Calu3 (cell line): Measurements from ENCODE around the gene TAOK1. TPM values are rescaled to one million over a fixed set of nuclear protein-coding genes. Genes with fewer than 3 reads are reported as not detected.

Experiments
- BruUV-seq: library from RNA; stranded (reverse); fragments of 400-500 nt; replicated peaks from 2 replicates; lab custom pipeline; 2021; lab: Mats Ljungman, UMichigan
- CTCF ChIA-PET: fragments of 300-600 bp; sonication (Branson Sonifier 250); formaldehyde crosslinking; loops from one replicate; lab custom pipeline; 2022; ENCODE audit warnings: antibody characterized with exemption; lab: Charles Lee
- DNase-seq: peaks from one replicate; pipeline ENCODE4 v3.0.0; 2022
- H3K27ac Mint-ChIP-seq: one replicate; pipeline ENCODE4 v1.8.0; 2022; ENCODE audit warnings: mixed read lengths; ENCODE audit not compliant: unreplicated experiment
- H3K27me3 Mint-ChIP-seq: one replicate; pipeline ENCODE4 v1.8.0; 2022; ENCODE audit warnings: mixed read lengths; ENCODE audit not compliant: unreplicated experiment
- H3K36me3 Mint-ChIP-seq: one replicate; pipeline ENCODE4 v1.8.0; 2022; ENCODE audit warnings: mild to moderate bottlenecking, moderate library complexity, mixed read lengths; ENCODE audit not compliant: insufficient read depth, unreplicated experiment
- H3K4me1 Mint-ChIP-seq: one replicate; pipeline ENCODE4 v1.8.0; 2022; ENCODE audit warnings: mild to moderate bottlenecking, low read depth, mixed read lengths; ENCODE audit not compliant: unreplicated experiment
- H3K4me3 Mint-ChIP-seq: one replicate; pipeline ENCODE4 v1.8.0; 2022; ENCODE audit warnings: mild to moderate bottlenecking, low read depth, moderate library complexity, mixed read lengths; ENCODE audit not compliant: unreplicated experiment
- H3K9me3 Mint-ChIP-seq: one replicate; pipeline ENCODE4 v1.8.0; 2022; ENCODE audit warnings: low read depth, mixed read lengths; ENCODE audit not compliant: unreplicated experiment
- CTCF ChIP-seq: fragments of 200-600 bp; IDR thresholded peaks from one replicate; pipeline ENCODE4 v1.8.0; 2022; ENCODE audit warnings: antibody characterized with exemption; ENCODE audit not compliant: unreplicated experiment
- intact Hi-C: fragments of 100-400 bp; cut with micrococcal nuclease; formaldehyde crosslinking; loops from one replicate; pipeline ENCODE4 v1.10.0; 2022; ENCODE audit not compliant: unreplicated experiment
- total RNA-seq: library from RNA; stranded (reverse); gene quantifications from 2 replicates; pipeline ENCODE4 v1.2.3, GENCODE V29; 2022

The TAOK1 gene
- total RNA-seq, 1 experiment from 2014 or later: 78.1 TPM

DNA sequence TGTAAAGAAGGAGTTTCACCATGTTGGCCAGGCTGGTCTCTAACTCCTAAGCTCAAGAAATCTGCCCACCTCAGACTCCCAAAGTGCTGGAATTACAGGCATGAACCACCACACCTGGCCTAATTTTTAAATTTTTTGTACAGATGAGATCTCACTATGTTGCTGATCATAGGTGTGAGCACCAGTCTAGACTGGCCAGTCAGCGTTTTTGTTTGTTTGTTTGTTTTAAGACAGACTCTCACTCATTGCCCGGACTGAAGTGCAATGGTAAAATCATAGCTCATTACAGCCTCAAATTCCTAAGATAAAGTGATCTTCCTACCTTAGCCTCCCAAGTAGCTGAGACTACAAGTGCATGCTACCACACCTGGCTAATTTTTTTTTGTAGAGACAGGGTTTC, 38.0 kb upstream of the TAOK1 start:
- no peaks in the 10 kb centered on the region for H3K9me3 Mint-ChIP-seq
- no peak overlapping the region for H3K4me3 Mint-ChIP-seq
- no peaks in the 10 kb centered on the region for H3K27me3 Mint-ChIP-seq
- no peaks in the 10 kb centered on the region for H3K4me1 Mint-ChIP-seq
- no peak for DNase-seq
- no peak overlapping the region for H3K27ac Mint-ChIP-seq
- no peaks in the 10 kb centered on the region for H3K36me3 Mint-ChIP-seq
- CTCF ChIA-PET: no interaction called here
- no peak for TF ChIP-seq CTCF
- BruUV-seq: no TSS peak
- intact Hi-C loops: no loop called here

DNA sequence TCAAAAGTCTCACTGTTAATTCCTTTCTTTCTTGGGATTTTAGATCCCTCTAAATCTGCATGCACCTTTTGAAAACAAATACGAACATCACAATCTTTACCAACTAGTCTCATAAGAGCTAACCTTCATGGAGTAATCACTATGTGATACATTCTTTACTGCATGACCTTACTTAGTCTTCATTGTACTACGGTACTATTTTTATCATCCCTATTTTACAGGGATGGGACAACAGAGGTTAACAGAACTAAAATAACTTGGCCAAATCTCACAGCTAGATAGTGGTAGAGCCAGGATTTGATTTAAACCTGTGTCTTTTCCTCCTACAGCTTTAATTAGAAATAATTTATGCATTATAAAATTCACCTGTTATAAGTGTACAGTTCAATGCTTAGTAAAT, 32.9 kb upstream of the TAOK1 start:
- no peak for TF ChIP-seq CTCF

GRCh38 chr17:29357821-29358232, 32.3 kb upstream of the TAOK1 start:
- Mint-ChIP-seq H3K27ac (no peak overlapping the region), H3K4me3 (no peak overlapping the region), H3K36me3 (no peaks in the 10 kb centered on the region), H3K27me3 (no peaks in the 10 kb centered on the region), H3K9me3 (no peaks in the 10 kb centered on the region), H3K4me1 (no peaks in the 10 kb centered on the region)
- CTCF ChIA-PET: no interaction called here
- TF ChIP-seq CTCF: no peak
- intact Hi-C loops: no loop called here
- no TSS peak for BruUV-seq
- DNase-seq: no peak

More for the DNA sequence above, 32.9 kb upstream of the TAOK1 start:
- Mint-ChIP-seq H3K27ac (no peak overlapping the region), H3K4me3 (no peak overlapping the region), H3K27me3 (no peaks in the 10 kb centered on the region), H3K4me1 (no peaks in the 10 kb centered on the region), H3K36me3 (no peaks in the 10 kb centered on the region), H3K9me3 (no peaks in the 10 kb centered on the region)
- no peak for DNase-seq
- intact Hi-C loops: no loop called here
- BruUV-seq: no TSS peak
- CTCF ChIA-PET: no interaction called here

DNA sequence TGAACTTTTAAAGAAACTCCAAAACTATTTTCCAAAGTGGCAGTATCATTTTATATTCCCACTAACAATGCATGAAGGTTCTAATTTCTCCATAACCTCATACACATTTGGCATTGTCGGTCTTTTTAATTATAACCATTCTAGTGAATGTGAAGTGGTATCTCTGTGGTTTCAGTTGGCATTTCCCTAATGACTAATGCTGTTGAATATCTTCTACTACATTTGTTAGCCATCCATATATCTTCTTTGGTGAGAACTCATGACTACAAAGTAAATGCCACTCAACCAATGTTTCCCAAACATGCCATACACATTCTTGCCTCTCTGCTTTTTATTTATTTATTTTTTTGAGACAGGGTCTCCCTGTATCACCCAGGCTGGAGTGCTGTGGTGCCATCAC, 31.7 kb upstream of the TAOK1 start:
- H3K4me3 Mint-ChIP-seq: no peak overlapping the region
- no peak for DNase-seq
- no peak for TF ChIP-seq CTCF
- H3K36me3 Mint-ChIP-seq: no peaks in the 10 kb centered on the region
- H3K4me1 Mint-ChIP-seq: no peaks in the 10 kb centered on the region
- no peak overlapping the region for H3K27ac Mint-ChIP-seq
- CTCF ChIA-PET: no interaction called here
- intact Hi-C loops: no loop called here
- H3K27me3 Mint-ChIP-seq: no peaks in the 10 kb centered on the region
- BruUV-seq: no TSS peak
- no peaks in the 10 kb centered on the region for H3K9me3 Mint-ChIP-seq

DNA sequence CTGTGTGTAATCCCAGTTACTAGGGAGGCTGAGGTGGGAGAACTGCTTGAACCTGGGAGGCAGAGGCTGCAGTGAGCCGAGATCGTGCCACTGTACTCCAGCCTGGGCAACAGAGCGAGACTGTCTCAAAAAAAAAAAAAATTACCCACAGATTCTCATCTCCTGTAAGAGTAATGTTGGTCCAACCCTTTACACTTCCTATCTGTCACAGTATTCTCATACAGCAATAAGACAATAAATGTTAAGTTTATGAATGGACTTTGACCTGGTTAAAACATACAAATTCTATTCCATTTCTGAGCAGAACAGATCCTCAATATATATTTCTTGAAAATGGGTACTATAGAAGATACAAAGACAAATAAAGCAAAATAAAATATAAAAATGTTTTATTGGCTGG, 30.4 kb upstream of the TAOK1 start:
- no peak for DNase-seq
- no peak overlapping the region for H3K4me3 Mint-ChIP-seq
- intact Hi-C loops: no loop called here
- H3K27me3 Mint-ChIP-seq: no peaks in the 10 kb centered on the region
- no TSS peak for BruUV-seq
- H3K9me3 Mint-ChIP-seq: no peaks in the 10 kb centered on the region
- H3K4me1 Mint-ChIP-seq: no peaks in the 10 kb centered on the region
- no peak for TF ChIP-seq CTCF
- CTCF ChIA-PET: no interaction called here
- H3K36me3 Mint-ChIP-seq: no peaks in the 10 kb centered on the region
- H3K27ac Mint-ChIP-seq: no peak overlapping the region
